Panc1 (cell line): ENCODE measurements around the gene ARID4B. TPM values are rescaled to one million over a fixed set of nuclear protein-coding genes. Genes with fewer than 3 reads are reported as not detected.

ENCODE experiments used
- ATAC-seq: fragments of 200-7000 bp; cut with Tn5 transposase; 2 replicates; pipeline ENCODE4 v1.9.1; 2020; ENCODE audit warnings: mild to moderate bottlenecking, moderate library complexity
- BruUV-seq: library from RNA; stranded (reverse); fragments of 400-500 nt; replicated peaks from 2 replicates; lab custom pipeline; 2021; lab: Mats Ljungman, UMichigan
- CTCF ChIA-PET: fragments of 300-600 bp; sonication (Branson Sonifier 250); formaldehyde crosslinking; loops from one replicate; lab custom pipeline; 2022; ENCODE audit warnings: antibody characterized with exemption; lab: Charles Lee
- POLR2A ChIA-PET: fragments of 300-600 bp; sonication (Branson Sonifier 250); formaldehyde crosslinking; loops from one replicate; lab custom pipeline; 2022; ENCODE audit warnings: antibody characterized with exemption; lab: Charles Lee
- DNase-seq: peaks from one replicate; pipeline ENCODE4 v3.0.0-alpha.2; 2010; ENCODE audit warnings: low read depth, low spot score
- H3K27ac ChIP-seq: 2 replicates; pipeline ENCODE4 v1.5.1; 2011; ENCODE audit warnings: mild to moderate bottlenecking, low read length, inconsistent platforms
- H3K27me3 ChIP-seq: fragments of 200-500 bp; sonication (Bioruptor generic); 2 replicates; pipeline ENCODE4 v1.6.0; 2014; ENCODE audit warnings: low read length, inconsistent platforms; ENCODE audit not compliant: control insufficient read depth, insufficient read depth
- H3K36me3 ChIP-seq: fragments of 200-500 bp; sonication (Bioruptor generic); 2 replicates; pipeline ENCODE4 v1.5.1; 2014; ENCODE audit warnings: inconsistent platforms, mild to moderate bottlenecking, low read length, moderate library complexity; ENCODE audit not compliant: control insufficient read depth, insufficient read depth
- H3K4me1 ChIP-seq: 2 replicates; pipeline ENCODE4 v1.5.1; 2011; ENCODE audit warnings: inconsistent platforms, mild to moderate bottlenecking, low read length, moderate library complexity; ENCODE audit not compliant: control insufficient read depth, insufficient read depth
- H3K4me3 ChIP-seq, 2 experiments: 2 replicates each; pipeline ENCODE4 v1.5.1; 2011 to 2012; ENCODE audit warnings: low read depth in 2 of 2, low read length in 2 of 2, mild to moderate bottlenecking in 2 of 2, inconsistent platforms in 1 of 2, moderate library complexity in 1 of 2
- H3K9me3 ChIP-seq: fragments of 200-500 bp; sonication (Bioruptor generic); 2 replicates; pipeline ENCODE4 v1.5.1; 2014; ENCODE audit warnings: low read depth, mild to moderate bottlenecking, inconsistent platforms, low read length, moderate library complexity; ENCODE audit not compliant: control insufficient read depth, insufficient read depth
- POLR2AphosphoS5 ChIP-seq: IDR thresholded peaks from 2 replicates; pipeline ENCODE4 v1.6.1; 2012; ENCODE audit warnings: mild to moderate bottlenecking, low read depth, low read length, moderate library complexity
- REST ChIP-seq, 2 experiments: IDR thresholded peaks; 2 replicates each; pipeline ENCODE4 v1.6.1; 2011 to 2012; ENCODE audit warnings: low read depth in 2 of 2, control low read depth in 1 of 2, low read length in 1 of 2, mild to moderate bottlenecking in 1 of 2, moderate library complexity in 1 of 2; ENCODE audit not compliant: insufficient read depth in 1 of 2
- SIN3A ChIP-seq: IDR thresholded peaks from 2 replicates; pipeline ENCODE4 v1.6.1; 2012; ENCODE audit warnings: low read depth, mild to moderate bottlenecking, low read length, moderate library complexity, borderline replicate concordance; ENCODE audit not compliant: insufficient read depth
- TCF7L2 ChIP-seq: IDR thresholded peaks from 2 replicates; pipeline ENCODE4 v1.6.1; 2011; ENCODE audit warnings: mild to moderate bottlenecking, low read depth, low read length, inconsistent platforms
- in situ Hi-C: cut with HindIII; loops from 2 replicates; pipeline ENCODE4 v1.10.0; 2016; ENCODE audit warnings: low sequenced_read_pairs, low pct_unique_long_range_greater_than_20kb
- intact Hi-C: fragments of 100-400 bp; cut with micrococcal nuclease; formaldehyde crosslinking; loops from one replicate; pipeline ENCODE4 v1.10.0; 2022; ENCODE audit not compliant: unreplicated experiment
- total RNA-seq: library from RNA; stranded (reverse); gene quantifications from one replicate; pipeline ENCODE4 v1.2.1, GENCODE V29; 2021; ENCODE audit not compliant: unreplicated experiment
- TF ChIP-seq, protein P1 (sequence below): fragments of 450-650 bp; IDR thresholded peaks from 2 replicates; pipeline ENCODE4 v1.5.1; 2017; ENCODE audit warnings: mild to moderate bottlenecking

The ARID4B gene
- total RNA-seq, 1 experiment from 2014 or later = 37.5 TPM

- BruUV-seq = no TSS peak
- DNase-seq (no peak), ATAC-seq (no peak)
- Histone ChIP-seq H3K9me3 (no peaks in the 10 kb centered on the region), H3K27me3 (no peaks in the 10 kb centered on the region), H3K4me3 (no peak overlapping the region), H3K36me3 (peaks cover 20% of the 10 kb centered on the region), H3K4me1 (peaks cover 2% of the 10 kb centered on the region), H3K27ac (no peak overlapping the region)
- in situ Hi-C loops = no loop called here
- CTCF ChIA-PET = interaction anchor here (0.7 kb wide), 1 partner anchor 11 kb away, joined by 6 read pairs; no protein-coding TSS in a partner anchor
- intact Hi-C loops = no loop called here
- POLR2A ChIA-PET = interaction anchor here (0.9 kb wide), 1 partner anchor 25 kb away, joined by 3 read pairs; no protein-coding TSS in a partner anchor
- TF ChIP-seq POLR2AphosphoS5 = no peak
- TF ChIP-seq TCF7L2 = no peak
- TF ChIP-seq SIN3A = no peak
- TF ChIP-seq REST (IDR thresholded peaks at IDR 0.05; ENCODE audit: insufficient read depth in 1 of 2, low read depth in 2 of 2, low read length in 1 of 2) = no peak
- TF ChIP-seq, protein P1, sequence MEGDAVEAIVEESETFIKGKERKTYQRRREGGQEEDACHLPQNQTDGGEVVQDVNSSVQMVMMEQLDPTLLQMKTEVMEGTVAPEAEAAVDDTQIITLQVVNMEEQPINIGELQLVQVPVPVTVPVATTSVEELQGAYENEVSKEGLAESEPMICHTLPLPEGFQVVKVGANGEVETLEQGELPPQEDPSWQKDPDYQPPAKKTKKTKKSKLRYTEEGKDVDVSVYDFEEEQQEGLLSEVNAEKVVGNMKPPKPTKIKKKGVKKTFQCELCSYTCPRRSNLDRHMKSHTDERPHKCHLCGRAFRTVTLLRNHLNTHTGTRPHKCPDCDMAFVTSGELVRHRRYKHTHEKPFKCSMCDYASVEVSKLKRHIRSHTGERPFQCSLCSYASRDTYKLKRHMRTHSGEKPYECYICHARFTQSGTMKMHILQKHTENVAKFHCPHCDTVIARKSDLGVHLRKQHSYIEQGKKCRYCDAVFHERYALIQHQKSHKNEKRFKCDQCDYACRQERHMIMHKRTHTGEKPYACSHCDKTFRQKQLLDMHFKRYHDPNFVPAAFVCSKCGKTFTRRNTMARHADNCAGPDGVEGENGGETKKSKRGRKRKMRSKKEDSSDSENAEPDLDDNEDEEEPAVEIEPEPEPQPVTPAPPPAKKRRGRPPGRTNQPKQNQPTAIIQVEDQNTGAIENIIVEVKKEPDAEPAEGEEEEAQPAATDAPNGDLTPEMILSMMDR = no peak
These were observed 171.2 kb downstream of the ARID4B start for GRCh38 chr1:235156740-235157139.

- BruUV-seq = no TSS peak
- CTCF ChIA-PET = interaction anchor here (0.6 to 0.7 kb wide), 2 partner anchors 11 to 51 kb away, joined by 6 to 8 read pairs; no protein-coding TSS in a partner anchor
- POLR2A ChIA-PET = interaction anchor here (0.9 kb wide), 1 partner anchor 24 kb away, joined by 3 read pairs; no protein-coding TSS in a partner anchor
These were observed 171.7 kb downstream of the ARID4B start for GRCh38 chr1:235156265-235156664.

More at GRCh38 chr1:235156265-235156664, 171.7 kb downstream of the ARID4B start:
- H3K4me1 ChIP-seq = no peaks in the 10 kb centered on the region; the same call in 1 of the 2 replicates
- no peak overlapping the region for H3K27ac ChIP-seq
- no peak for ATAC-seq
- H3K36me3 ChIP-seq = peaks cover 20% of the 10 kb centered on the region
- DNase-seq = no peak
- no peaks in the 10 kb centered on the region for H3K9me3 ChIP-seq
- H3K27me3 ChIP-seq = no peaks in the 10 kb centered on the region
- TF ChIP-seq TCF7L2 (no peak), POLR2AphosphoS5 (no peak), REST (IDR thresholded peaks at IDR 0.05; ENCODE audit: insufficient read depth in 1 of 2, low read depth in 2 of 2, low read length in 1 of 2) (no peak), SIN3A (no peak)
- TF ChIP-seq, protein P1 = no peak
- in situ Hi-C loops = no loop called here
- intact Hi-C loops = no loop called here
- H3K4me3 ChIP-seq = no peak overlapping the region
